ENCODE data around the gene GSTA4.

DNA sequence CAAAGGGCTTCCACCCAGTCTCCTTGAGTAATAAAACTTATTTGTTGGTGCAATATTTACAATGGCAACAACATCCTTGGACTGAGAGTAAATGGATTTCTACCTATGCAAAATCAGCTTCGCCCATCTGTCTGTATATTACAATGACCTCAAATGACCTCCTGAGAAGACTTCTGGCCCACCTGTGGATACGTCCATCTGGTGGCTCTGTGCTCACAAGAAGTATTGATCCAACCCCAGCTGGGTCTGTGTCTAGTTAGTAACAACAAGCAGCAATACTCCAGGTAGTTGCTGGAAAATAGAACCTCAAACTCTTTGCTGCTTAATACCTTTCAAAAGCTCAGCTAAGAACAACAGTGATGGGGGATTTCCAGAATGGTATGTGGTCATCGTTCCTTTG is 34.7 kb upstream of the GSTA4 start:
- TF ChIP-seq, protein P1, sequence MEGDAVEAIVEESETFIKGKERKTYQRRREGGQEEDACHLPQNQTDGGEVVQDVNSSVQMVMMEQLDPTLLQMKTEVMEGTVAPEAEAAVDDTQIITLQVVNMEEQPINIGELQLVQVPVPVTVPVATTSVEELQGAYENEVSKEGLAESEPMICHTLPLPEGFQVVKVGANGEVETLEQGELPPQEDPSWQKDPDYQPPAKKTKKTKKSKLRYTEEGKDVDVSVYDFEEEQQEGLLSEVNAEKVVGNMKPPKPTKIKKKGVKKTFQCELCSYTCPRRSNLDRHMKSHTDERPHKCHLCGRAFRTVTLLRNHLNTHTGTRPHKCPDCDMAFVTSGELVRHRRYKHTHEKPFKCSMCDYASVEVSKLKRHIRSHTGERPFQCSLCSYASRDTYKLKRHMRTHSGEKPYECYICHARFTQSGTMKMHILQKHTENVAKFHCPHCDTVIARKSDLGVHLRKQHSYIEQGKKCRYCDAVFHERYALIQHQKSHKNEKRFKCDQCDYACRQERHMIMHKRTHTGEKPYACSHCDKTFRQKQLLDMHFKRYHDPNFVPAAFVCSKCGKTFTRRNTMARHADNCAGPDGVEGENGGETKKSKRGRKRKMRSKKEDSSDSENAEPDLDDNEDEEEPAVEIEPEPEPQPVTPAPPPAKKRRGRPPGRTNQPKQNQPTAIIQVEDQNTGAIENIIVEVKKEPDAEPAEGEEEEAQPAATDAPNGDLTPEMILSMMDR (IDR thresholded peaks at IDR 0.05) = no peak
- TF ChIP-seq SIN3A (IDR thresholded peaks at IDR 0.05; ENCODE audit: borderline replicate concordance, insufficient read depth, low read depth, low read length) (no peak), POLR2AphosphoS5 (IDR thresholded peaks at IDR 0.05; ENCODE audit: low read depth, low read length) (no peak)
- TF ChIP-seq, protein P2, sequence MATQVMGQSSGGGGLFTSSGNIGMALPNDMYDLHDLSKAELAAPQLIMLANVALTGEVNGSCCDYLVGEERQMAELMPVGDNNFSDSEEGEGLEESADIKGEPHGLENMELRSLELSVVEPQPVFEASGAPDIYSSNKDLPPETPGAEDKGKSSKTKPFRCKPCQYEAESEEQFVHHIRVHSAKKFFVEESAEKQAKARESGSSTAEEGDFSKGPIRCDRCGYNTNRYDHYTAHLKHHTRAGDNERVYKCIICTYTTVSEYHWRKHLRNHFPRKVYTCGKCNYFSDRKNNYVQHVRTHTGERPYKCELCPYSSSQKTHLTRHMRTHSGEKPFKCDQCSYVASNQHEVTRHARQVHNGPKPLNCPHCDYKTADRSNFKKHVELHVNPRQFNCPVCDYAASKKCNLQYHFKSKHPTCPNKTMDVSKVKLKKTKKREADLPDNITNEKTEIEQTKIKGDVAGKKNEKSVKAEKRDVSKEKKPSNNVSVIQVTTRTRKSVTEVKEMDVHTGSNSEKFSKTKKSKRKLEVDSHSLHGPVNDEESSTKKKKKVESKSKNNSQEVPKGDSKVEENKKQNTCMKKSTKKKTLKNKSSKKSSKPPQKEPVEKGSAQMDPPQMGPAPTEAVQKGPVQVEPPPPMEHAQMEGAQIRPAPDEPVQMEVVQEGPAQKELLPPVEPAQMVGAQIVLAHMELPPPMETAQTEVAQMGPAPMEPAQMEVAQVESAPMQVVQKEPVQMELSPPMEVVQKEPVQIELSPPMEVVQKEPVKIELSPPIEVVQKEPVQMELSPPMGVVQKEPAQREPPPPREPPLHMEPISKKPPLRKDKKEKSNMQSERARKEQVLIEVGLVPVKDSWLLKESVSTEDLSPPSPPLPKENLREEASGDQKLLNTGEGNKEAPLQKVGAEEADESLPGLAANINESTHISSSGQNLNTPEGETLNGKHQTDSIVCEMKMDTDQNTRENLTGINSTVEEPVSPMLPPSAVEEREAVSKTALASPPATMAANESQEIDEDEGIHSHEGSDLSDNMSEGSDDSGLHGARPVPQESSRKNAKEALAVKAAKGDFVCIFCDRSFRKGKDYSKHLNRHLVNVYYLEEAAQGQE (IDR thresholded peaks at IDR 0.05; ENCODE audit: insufficient read depth in 1 of 2, low read depth in 2 of 2, low read length in 1 of 2) = no peak

All from Panc1 (cell line).